MV-4-11 (cell line): Measurements from ENCODE around the gene SP7.
"Not testable (repeated sequence)": the region's sequence is repeated elsewhere in the genome, so short reads cannot be mapped to it uniquely, and the experiment has no call there.

Experiments
- DNase-seq: peaks from one replicate; lab custom pipeline; 2025; lab: John Stamatoyannopoulos, UW

The SP7 gene

GRCh38 chr12:53346491-53346890, 10.3 kb upstream of the SP7 start:
- peak; percentile 54 for DNase-seq

GRCh38 chr12:53345486-53346188, 9.5 kb upstream of the SP7 start:
- DNase-seq, result no peak

- DNase-seq, result peak; percentile 41
These were observed 8.8 kb upstream of the SP7 start for GRCh38 chr12:53344824-53345485.

- no peak for DNase-seq
These were observed 8.3 kb upstream of the SP7 start for GRCh38 chr12:53344487-53344823.

- DNase-seq, result no peak
These were observed 7.8 kb upstream of the SP7 start for GRCh38 chr12:53343969-53344368.

GRCh38 chr12:53343449-53343848, 7.3 kb upstream of the SP7 start:
- no peak for DNase-seq

GRCh38 chr12:53340398-53340797, 4.2 kb upstream of the SP7 start:
- no peak for DNase-seq

- no peak for DNase-seq
These were observed 2.8 kb upstream of the SP7 start for GRCh38 chr12:53338916-53339315.

- DNase-seq, result no peak
These were observed 1.9 kb upstream of the SP7 start for GRCh38 chr12:53338017-53338416.

GRCh38 chr12:53334822-53335221, 1.3 kb downstream of the SP7 start:
- DNase-seq, result no peak

GRCh38 chr12:53333845-53334244, 2.3 kb downstream of the SP7 start:
- DNase-seq, result no peak

GRCh38 chr12:53333289-53333688, 2.9 kb downstream of the SP7 start:
- DNase-seq, result no peak

GRCh38 chr12:53332744-53333143, 3.4 kb downstream of the SP7 start:
- no peak for DNase-seq

GRCh38 chr12:53332339-53332738, 3.8 kb downstream of the SP7 start:
- DNase-seq, result not testable (repeated sequence)

GRCh38 chr12:53330671-53331070, 5.5 kb downstream of the SP7 start:
- DNase-seq, result no peak

- no peak for DNase-seq
These were observed 8.1 kb downstream of the SP7 start for GRCh38 chr12:53328043-53328435.

- no peak for DNase-seq
These were observed 8.6 kb downstream of the SP7 start for GRCh38 chr12:53327435-53328042.

- DNase-seq, result no peak
These were observed 9.5 kb downstream of the SP7 start for GRCh38 chr12:53326460-53327185.

GRCh38 chr12:53325511-53326061, 10.6 kb downstream of the SP7 start:
- no peak for DNase-seq

GRCh38 chr12:53324779-53325510, 11.2 kb downstream of the SP7 start:
- peak; percentile 79 for DNase-seq

GRCh38 chr12:53324113-53324778, 11.9 kb downstream of the SP7 start:
- DNase-seq, result peak; percentile 55
